ENCODE data around the gene NRF1. TPM values are rescaled to one million over a fixed set of nuclear protein-coding genes. Genes with fewer than 3 reads are reported as not detected.
A peak's percentile ranks its signal among the peaks of the same experiment; 100 is the strongest.

The NRF1 gene
- total and polyA plus RNA-seq, 2 of the 13 experiments (the other 11 are each of a cell fraction or from before 2014, with no cell fraction given): 9.3 to 10.1 TPM

GRCh38 chr7:129785685-129786514, 174.4 kb downstream of the NRF1 start:
- ChIA-PET POLR2A (no interaction called here), CTCF (ENCODE audit: low intra/inter-chr PET ratio, low total read pairs) (no interaction called here)
- Histone ChIP-seq H3K79me2 (ENCODE audit: insufficient read depth, low read length) (no peaks in the 10 kb centered on the region), H3K9me3 (ENCODE audit: low read length) (no peaks in the 10 kb centered on the region), H3K4me1 (ENCODE audit: insufficient read depth, low read length) (peaks cover 23% of the 10 kb centered on the region), H3K27ac (ENCODE audit: extremely low read length, insufficient read depth, low read length) (no peak overlapping the region), H3K4me2 (ENCODE audit: low read depth, low read length) (peak overlapping the region; percentile 54), H3K36me3 (replicated peaks in 1 of 2; ENCODE audit: control insufficient read depth in 1 of 2, insufficient read depth in 2 of 2, low read length in 2 of 2) (no peaks in the 10 kb centered on the region), H2AFZ (ENCODE audit: low read length) (no peak overlapping the region), H3K27me3 (ENCODE audit: control insufficient read depth in 1 of 2, insufficient read depth in 2 of 2, low read length in 2 of 2) (peaks cover 18 to 77% of the 10 kb centered on the region in 2 experiments), H3K4me3 (replicated peaks in 1 of 3; ENCODE audit: insufficient read depth in 1 of 3, low read depth in 2 of 3, low read length in 3 of 3) (peak overlapping the region in 1 of 3 experiments; percentile 58; a peak in 1 of 6 replicates), H3K9ac (ENCODE audit: insufficient read depth, low read depth, low read length) (no peak overlapping the region), H4K20me1 (ENCODE audit: insufficient read depth, low read length) (peaks cover 8% of the 10 kb centered on the region; the same call in 1 of the 2 replicates)
- DNase-seq (ENCODE audit: low spot score) (no peak), ATAC-seq (peak; percentile 7; the same call in 2 of the 3 replicates), FAIRE-seq (no peak)
- 7% methylated on average over 30 of the region's 44 CpGs for WGBS (ENCODE audit: low lambda C conversion rate)
- intact Hi-C loops (cut with micrococcal nuclease; ENCODE audit: unreplicated experiment) (no loop called here), in situ Hi-C loops (cut with HindIII; ENCODE audit: extremely low pct_ligation_motif_present, low pct_unique_long_range_greater_than_20kb) (no loop called here)
- TF ChIP-seq ZNF691 (CRISPR knock-in tag; IDR thresholded peaks at IDR 0.05; ENCODE audit: borderline replicate concordance, low read depth) (no peak), ERF (CRISPR knock-in tag; IDR thresholded peaks at IDR 0.05) (no peak), THAP11 (CRISPR knock-in tag; IDR thresholded peaks at IDR 0.05) (no peak), EZH2 (conservative IDR thresholded peaks at IDR 0.05; ENCODE audit: low read depth, low read length) (peak; percentile 94), CBX2 (IDR thresholded peaks at IDR 0.05; ENCODE audit: low read depth, low read length) (0 out of 2 replicates have a peak, but pooled peaks have one; percentile 66), CBX2 (CRISPR knock-in tag; IDR thresholded peaks at IDR 0.05; ENCODE audit: low read depth) (no peak), ZSCAN25 (CRISPR knock-in tag; IDR thresholded peaks at IDR 0.05) (no peak), ZNF230 (CRISPR knock-in tag; IDR thresholded peaks at IDR 0.05) (no peak), PHB2 (IDR thresholded peaks at IDR 0.05; ENCODE audit: partially characterized antibody) (no peak), ZNF687 (CRISPR knock-in tag; IDR thresholded peaks at IDR 0.05) (peak; percentile 13; the same call in 1 of the 2 replicates), HNRNPLL (IDR thresholded peaks at IDR 0.05; ENCODE audit: low read depth, low read length, poor library complexity, severe bottlenecking) (peak; percentile 44)
- no TSS peak for BruUV-seq (replicated peaks)
